HG02759 (cell line): ENCODE results near the gene GATA6.

ENCODE experiments used
- ATAC-seq: cut with Tn5 transposase; IDR thresholded peaks from one replicate; pipeline ENCODE4 v1.9.1; 2021; ENCODE audit warnings: mild to moderate bottlenecking, moderate library complexity; ENCODE audit not compliant: unreplicated experiment

The GATA6 gene

GRCh38 chr18:22233266-22233665, 63.9 kb downstream of the GATA6 start:
- no peak for ATAC-seq

GRCh38 chr18:22238036-22238435, 68.6 kb downstream of the GATA6 start:
- ATAC-seq = no peak

GRCh38 chr18:22238681-22239080, 69.3 kb downstream of the GATA6 start:
- ATAC-seq = no peak

- no peak for ATAC-seq
Measured at GRCh38 chr18:22241921-22242361, 72.6 kb downstream of the GATA6 start.

GRCh38 chr18:22243513-22243912, 74.1 kb downstream of the GATA6 start:
- no peak for ATAC-seq

GRCh38 chr18:22250026-22250425, 80.6 kb downstream of the GATA6 start:
- no peak for ATAC-seq

GRCh38 chr18:22250591-22250996, 81.2 kb downstream of the GATA6 start:
- ATAC-seq = no peak
